GM12892 (cell line): ENCODE results near the gene VAPB.

Experiments
- POLR2A ChIP-seq: IDR thresholded peaks from 2 replicates; pipeline ENCODE4 v1.6.1; 2011; ENCODE audit warnings: low read depth, low read length, control low read depth
- POLR2AphosphoS5 ChIP-seq: IDR thresholded peaks from 2 replicates; pipeline ENCODE4 v1.6.1; 2011; ENCODE audit warnings: low read depth, low read length, control low read depth
- TAF1 ChIP-seq: IDR thresholded peaks from 2 replicates; pipeline ENCODE4 v1.6.1; 2011; ENCODE audit warnings: low read depth, mild to moderate bottlenecking, control low read depth, low read length, borderline replicate concordance

DNA sequence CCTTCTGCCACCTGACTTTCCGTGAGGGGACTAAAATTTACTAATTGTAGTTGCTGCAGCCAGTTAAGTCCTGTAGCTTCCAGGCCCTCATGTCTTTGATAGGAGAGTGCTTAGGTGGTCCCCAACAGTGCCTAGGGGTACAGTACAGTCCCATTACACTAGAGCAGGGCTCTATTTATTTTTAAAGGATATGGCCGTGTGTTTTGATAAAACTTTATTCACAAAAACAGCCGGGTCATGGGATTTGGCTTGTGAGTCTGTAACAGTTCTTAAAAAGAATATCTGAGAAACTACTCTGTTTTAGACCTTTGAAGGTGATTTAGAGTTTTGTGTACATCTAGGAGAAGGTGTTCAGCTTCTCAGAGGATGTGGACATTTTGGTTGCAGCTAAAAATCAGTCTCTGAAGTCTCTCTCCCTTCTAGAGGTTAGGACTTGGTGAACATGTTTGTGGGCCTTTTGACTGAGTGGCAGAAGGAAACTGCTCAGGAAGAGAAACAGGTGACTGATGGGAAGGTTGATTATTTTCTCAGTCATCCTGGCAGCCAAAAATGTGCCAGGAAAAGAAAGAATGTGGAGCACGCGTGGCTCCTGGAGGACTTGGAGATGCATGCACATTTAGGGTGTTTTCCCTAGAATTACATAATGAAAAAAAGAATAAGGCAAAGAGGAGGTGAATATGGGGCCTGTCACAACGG, 57.4 kb downstream of the VAPB start:
- TF ChIP-seq POLR2A (no peak), POLR2AphosphoS5 (no peak), TAF1 (no peak)
